ENCODE data around the gene HAO2. TPM values are rescaled to one million over a fixed set of nuclear protein-coding genes. Genes with fewer than 3 reads are reported as not detected.
"Not testable (repeated sequence)": the region's sequence is repeated elsewhere in the genome, so short reads cannot be mapped to it uniquely, and the experiment has no call there.

HAO2 gene
- total RNA-seq, 3 donors from 2014 or later, result 0.66 TPM; not detected in 2

DNA sequence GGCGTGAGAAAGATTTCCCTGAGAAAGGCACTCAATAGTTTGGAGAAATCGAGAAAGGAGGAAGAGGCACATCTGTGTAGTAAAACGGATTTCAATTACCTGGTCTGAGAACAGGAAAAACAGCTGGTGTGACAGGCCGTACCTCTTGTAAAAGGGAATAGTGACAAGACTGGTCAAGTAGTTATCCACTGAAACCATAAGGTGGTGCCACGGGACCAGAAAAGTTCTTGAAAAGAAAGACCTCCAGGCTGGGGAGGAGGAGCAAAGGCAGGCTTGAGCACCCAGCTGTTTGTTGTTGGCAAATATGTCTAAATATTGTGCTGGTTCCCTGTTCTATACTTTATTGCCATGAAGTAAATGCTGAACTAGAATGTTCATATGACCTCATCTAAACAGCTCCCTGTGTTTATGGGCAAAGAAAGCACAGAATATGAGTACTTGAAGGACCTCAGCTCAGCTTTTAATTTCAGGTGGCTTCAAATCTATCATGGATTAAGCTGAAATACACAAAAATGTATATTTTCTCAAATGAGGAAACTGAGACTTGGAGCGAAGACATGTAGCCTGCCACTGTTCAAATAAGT lies 4.0 kb downstream of the HAO2 start:
- H3K36me3 ChIP-seq, result no peaks in the 10 kb centered on the region

DNA sequence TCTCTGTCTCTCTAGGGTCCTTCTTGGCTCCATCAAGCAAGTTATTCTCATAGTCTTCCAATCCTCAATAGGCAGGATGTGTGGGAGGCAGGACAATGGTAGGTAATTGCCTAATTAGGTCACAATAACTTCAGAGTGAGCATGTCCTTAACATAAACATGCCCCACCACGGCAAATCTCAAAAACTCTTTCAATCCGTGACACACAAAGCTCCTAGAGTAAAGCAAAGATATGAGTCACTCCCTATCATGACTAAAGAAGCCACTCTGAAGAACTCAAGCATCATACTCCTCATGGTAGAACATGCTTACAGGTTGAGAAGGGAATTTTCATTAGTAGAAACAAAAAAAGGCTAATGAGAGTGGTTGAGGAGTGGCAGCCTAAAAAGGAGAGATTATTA lies 4.9 kb downstream of the HAO2 start:
- Histone ChIP-seq H3K27ac (no peak overlapping the region), H3K9me3 (no peaks in the 10 kb centered on the region), H3K4me1 (no peaks in the 10 kb centered on the region), H3K36me3 (no peaks in the 10 kb centered on the region), H3K4me3 (no peak overlapping the region), H3K27me3 (no peaks in the 10 kb centered on the region)
- no peak for DNase-seq (ENCODE audit: low spot score in 2 of 2)
- intact Hi-C loops (cut with DNase I; ENCODE audit: low total_unique reads), result no loop called here
- TF ChIP-seq POLR2A (IDR thresholded peaks at IDR 0.05), result no peak
- TF ChIP-seq, protein P1, sequence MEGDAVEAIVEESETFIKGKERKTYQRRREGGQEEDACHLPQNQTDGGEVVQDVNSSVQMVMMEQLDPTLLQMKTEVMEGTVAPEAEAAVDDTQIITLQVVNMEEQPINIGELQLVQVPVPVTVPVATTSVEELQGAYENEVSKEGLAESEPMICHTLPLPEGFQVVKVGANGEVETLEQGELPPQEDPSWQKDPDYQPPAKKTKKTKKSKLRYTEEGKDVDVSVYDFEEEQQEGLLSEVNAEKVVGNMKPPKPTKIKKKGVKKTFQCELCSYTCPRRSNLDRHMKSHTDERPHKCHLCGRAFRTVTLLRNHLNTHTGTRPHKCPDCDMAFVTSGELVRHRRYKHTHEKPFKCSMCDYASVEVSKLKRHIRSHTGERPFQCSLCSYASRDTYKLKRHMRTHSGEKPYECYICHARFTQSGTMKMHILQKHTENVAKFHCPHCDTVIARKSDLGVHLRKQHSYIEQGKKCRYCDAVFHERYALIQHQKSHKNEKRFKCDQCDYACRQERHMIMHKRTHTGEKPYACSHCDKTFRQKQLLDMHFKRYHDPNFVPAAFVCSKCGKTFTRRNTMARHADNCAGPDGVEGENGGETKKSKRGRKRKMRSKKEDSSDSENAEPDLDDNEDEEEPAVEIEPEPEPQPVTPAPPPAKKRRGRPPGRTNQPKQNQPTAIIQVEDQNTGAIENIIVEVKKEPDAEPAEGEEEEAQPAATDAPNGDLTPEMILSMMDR (IDR thresholded peaks at IDR 0.05), result no peak
- no peak for TF ChIP-seq POLR2AphosphoS5 (IDR thresholded peaks at IDR 0.05)

More for the DNA sequence above, 4.0 kb downstream of the HAO2 start:
- H3K4me1 ChIP-seq, result no peaks in the 10 kb centered on the region
- H3K27ac ChIP-seq, result no peak overlapping the region
- intact Hi-C loops (cut with DNase I; ENCODE audit: low total_unique reads), result no loop called here
- no peaks in the 10 kb centered on the region for H3K9me3 ChIP-seq
- DNase-seq (ENCODE audit: low spot score in 2 of 2), result no peak
- H3K27me3 ChIP-seq, result no peaks in the 10 kb centered on the region
- no peak overlapping the region for H3K4me3 ChIP-seq
- TF ChIP-seq POLR2AphosphoS5 (IDR thresholded peaks at IDR 0.05) (no peak), POLR2A (IDR thresholded peaks at IDR 0.05) (no peak)
- TF ChIP-seq, protein P1 (IDR thresholded peaks at IDR 0.05), result no peak

DNA sequence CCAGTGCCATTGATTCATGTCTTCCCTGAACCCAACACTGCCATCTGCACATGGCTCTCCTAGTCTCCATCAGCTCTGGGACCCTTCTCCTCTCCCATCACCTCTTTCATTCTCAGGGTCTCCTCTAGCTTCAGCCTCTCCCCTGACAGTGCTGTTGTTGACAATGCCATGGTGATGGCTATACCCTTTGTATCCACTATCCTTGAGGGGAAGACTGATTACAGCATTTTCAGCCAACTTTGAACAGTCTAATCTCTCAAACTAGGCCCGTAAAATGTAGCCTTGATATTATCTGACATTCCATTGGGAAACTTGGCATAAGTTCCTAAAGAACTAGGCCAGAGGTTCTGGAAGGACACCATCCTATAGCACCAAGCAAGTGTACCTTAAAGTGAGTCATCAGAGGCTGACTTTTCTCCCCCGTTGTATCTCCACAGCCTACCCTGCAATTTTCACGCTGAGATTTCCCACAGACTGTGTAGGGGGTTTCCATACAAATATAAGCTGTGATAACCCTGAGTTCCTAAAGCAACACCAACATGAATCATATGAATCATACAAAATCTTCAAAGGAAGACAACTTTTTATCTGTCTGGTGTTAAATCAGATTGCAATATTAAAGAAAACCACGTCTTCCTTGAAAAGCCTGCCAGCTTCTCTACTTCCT lies 5.8 kb downstream of the HAO2 start:
- no peaks in the 10 kb centered on the region for H3K4me1 ChIP-seq
- no peak for DNase-seq (ENCODE audit: low spot score in 2 of 2)
- H3K9me3 ChIP-seq, result no peaks in the 10 kb centered on the region
- H3K27me3 ChIP-seq, result no peaks in the 10 kb centered on the region
- TF ChIP-seq POLR2A (IDR thresholded peaks at IDR 0.05) (no peak), POLR2AphosphoS5 (IDR thresholded peaks at IDR 0.05) (no peak)
- TF ChIP-seq, protein P1 (IDR thresholded peaks at IDR 0.05), result no peak
- intact Hi-C loops (cut with DNase I; ENCODE audit: low total_unique reads), result no loop called here
- no peaks in the 10 kb centered on the region for H3K36me3 ChIP-seq
- H3K27ac ChIP-seq, result no peak overlapping the region
- no peak overlapping the region for H3K4me3 ChIP-seq

DNA sequence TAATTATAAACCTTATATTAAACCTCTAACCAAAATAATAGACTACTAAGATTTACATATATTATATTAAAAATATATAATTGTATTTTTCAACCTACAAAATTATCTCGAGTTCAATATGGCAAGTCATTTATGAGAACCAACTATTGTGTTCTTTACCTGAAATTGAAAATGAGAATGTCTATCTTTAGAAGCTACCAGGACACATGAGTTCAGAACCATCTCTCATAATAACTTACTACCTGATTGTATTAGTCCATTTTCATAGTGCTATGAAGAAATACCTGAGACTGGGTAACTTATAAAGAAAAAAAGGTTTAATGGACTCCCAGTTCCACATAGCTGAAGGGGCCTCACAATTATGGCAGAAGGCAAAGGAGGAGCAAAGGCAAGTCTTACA lies 6.8 kb downstream of the HAO2 start:
- no peak for DNase-seq (ENCODE audit: low spot score in 2 of 2)
- TF ChIP-seq POLR2A (IDR thresholded peaks at IDR 0.05), result no peak

DNA sequence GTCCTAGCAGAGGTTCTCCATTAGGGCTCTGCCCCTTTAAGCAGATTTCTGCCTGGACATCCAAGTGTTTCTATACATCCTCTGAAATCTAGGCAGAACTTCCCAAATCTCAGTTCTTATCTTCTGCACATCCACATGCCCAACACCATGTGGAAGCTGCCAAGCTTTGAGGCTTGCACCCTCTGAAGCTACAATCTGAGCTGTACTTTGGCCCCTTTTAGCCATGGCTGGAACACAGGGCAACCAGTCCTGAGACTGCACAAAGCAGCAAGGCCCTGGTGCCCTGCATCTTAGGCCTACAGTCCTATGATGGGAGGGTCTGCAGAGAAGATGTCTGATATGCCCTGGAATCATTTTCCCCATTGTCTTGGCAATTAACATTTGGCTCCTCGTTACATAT lies 8.0 kb downstream of the HAO2 start:
- intact Hi-C loops (cut with DNase I; ENCODE audit: low total_unique reads), result no loop called here
- no peaks in the 10 kb centered on the region for H3K36me3 ChIP-seq
- H3K4me1 ChIP-seq, result no peaks in the 10 kb centered on the region
- H3K27me3 ChIP-seq, result no peaks in the 10 kb centered on the region
- H3K27ac ChIP-seq, result no peak overlapping the region
- no peak overlapping the region for H3K4me3 ChIP-seq
- no peak for DNase-seq (ENCODE audit: low spot score in 2 of 2)
- H3K9me3 ChIP-seq, result no peaks in the 10 kb centered on the region
- TF ChIP-seq POLR2AphosphoS5 (IDR thresholded peaks at IDR 0.05), result no peak
- TF ChIP-seq, protein P1 (IDR thresholded peaks at IDR 0.05), result no peak
- TF ChIP-seq POLR2A (IDR thresholded peaks at IDR 0.05), result no peak

More for the DNA sequence above, 6.8 kb downstream of the HAO2 start:
- H3K4me3 ChIP-seq, result no peak overlapping the region
- H3K4me1 ChIP-seq, result no peaks in the 10 kb centered on the region
- H3K27ac ChIP-seq, result no peak overlapping the region
- no peaks in the 10 kb centered on the region for H3K36me3 ChIP-seq
- H3K27me3 ChIP-seq, result no peaks in the 10 kb centered on the region
- no peaks in the 10 kb centered on the region for H3K9me3 ChIP-seq
- intact Hi-C loops (cut with DNase I; ENCODE audit: low total_unique reads), result no loop called here

DNA sequence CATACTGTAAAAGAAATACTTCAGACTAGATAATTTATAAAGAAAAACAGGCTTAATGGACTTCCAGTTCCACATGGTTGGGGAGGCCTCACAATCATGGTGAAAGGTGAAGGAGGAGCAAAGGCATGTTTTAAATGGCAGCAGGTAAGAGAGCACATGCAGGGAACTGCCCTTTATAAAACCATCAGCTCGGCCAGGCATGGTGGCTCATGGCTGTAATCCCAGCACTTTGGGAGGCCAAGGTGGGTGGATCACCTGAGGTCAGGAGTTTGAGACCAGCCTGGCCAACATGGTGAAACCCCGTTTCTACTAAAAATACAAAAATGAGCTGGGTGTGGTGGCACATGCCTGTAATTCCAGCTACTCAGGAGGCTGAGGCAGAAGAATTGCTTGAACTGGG lies 9.0 kb downstream of the HAO2 start:
- H3K4me1 ChIP-seq; H3K4me3 ChIP-seq; H3K27me3 ChIP-seq; H3K36me3 ChIP-seq; H3K9me3 ChIP-seq; intact Hi-C loops (cut with DNase I; ENCODE audit: low total_unique reads); H3K27ac ChIP-seq; DNase-seq (ENCODE audit: low spot score in 2 of 2): not testable (repeated sequence)

Measured in breast epithelium (tissue), 4 donors.